Midbrain (tissue), 1 donor: Measurements from ENCODE around the gene SHISAL1.

Source experiments
- DNase-seq: peaks from one replicate; lab custom pipeline; 2025; lab: John Stamatoyannopoulos, UW

Gene SHISAL1

DNA sequence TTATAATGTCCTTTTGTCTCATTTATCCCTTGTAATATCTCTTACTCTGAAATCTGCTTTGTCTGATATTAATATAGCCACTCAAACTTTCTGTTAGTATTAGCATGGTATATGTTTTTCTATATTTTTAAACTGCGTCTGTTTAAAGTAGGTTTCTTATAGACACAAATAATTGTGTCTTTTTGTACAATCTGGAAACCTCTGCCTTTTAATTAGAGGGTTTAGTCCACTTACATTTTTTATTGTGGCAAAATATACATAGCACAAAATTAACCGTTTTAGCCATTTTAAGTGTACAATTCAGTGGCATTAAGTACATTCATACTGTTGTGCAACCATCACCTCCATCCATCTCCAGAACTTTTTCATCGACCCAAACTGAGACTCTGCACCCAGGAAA is 103.4 kb downstream of the SHISAL1 start:
- DNase-seq, result no peak

DNA sequence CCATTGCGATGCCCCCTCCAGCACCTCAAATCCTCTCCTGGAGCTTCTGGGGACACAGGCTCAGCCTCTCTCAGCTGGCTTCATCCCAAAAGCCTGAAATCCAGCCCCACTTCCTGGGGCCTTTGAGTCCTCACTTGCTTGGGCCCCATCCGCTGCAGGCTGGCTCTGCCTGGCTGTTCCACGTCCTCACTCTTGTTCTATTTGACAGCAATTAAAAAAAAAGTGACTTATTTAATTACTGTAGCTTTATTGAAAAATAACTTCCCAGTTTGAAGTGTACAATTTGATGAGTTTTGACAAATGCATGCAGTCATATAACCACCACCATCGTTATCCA is 104.8 kb downstream of the SHISAL1 start:
- no peak for DNase-seq

DNA sequence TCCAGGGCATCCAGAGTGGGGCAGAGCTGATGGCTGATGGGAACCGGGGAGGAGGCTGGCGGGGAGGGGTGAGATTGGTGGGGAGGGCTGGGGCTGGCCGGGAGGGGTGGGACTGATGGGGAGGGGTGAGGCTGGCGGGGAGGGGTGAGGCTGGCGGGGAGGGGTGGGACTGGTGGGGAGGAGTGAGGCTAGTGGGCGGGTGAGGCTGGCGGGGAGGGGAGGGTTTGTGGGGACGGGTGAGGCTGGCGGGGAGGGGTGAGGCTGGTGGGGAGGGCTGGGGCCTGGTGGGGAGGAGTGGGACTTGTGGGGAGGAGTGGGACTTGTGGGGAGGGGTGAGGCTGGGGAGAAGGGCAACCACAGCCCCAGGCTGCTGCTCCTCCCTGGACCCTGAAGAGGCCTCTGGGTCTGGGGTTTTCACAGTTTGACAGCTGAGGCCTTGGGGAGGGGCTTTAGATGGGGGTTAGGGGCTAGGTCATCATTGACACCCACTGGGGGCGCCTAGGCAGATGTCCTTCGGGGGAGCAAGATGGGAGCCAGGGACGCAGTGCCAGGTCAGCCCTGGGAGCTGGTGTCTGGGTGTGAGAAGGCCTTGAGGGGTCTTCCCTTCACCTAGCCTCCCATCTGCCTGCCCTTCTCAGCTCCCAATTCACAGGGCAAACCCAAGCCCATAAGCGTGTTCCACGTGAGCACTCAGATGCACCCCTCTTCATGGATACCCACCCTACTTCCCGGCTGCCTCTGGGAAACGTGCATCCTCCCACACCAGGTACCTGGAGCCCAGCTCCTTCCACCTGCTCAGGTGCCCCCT is 105.4 kb downstream of the SHISAL1 start:
- no peak for DNase-seq

DNA sequence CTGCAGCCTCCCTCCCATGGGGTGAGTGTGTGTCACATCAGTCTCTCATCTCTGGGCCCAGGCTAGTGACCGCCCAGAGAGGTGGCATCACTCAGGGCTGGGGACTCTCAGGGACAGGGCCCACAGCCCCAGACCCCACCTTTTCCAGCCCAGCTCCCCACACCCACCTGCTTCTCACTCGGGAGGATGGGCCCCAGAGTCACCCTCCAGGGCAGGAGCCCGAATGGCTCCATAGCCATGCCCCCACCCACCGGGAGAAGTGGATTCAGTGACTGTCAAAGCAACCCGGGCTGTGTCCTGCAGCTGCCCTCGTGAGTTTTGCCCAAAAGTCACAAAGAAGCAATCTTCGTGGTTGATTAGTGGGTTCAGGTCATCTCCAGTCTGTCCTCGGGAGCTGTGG is 106.1 kb downstream of the SHISAL1 start:
- no peak for DNase-seq

DNA sequence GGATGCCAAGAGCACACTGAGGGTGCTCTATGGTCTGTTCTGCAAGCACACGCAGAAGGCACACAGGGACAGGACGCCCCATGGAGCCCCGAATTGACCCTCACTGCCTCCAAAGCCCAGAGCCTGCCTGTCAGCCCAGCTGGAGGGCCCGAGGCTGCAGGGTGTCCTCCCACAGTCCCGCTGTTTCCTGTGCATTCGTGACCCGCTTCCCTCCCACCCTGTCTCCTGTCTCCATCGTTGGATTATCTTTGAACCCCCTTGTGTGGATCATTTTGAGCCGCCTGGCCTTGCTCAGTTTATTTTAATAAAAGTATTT is 106.5 kb downstream of the SHISAL1 start:
- DNase-seq, result no peak

DNA sequence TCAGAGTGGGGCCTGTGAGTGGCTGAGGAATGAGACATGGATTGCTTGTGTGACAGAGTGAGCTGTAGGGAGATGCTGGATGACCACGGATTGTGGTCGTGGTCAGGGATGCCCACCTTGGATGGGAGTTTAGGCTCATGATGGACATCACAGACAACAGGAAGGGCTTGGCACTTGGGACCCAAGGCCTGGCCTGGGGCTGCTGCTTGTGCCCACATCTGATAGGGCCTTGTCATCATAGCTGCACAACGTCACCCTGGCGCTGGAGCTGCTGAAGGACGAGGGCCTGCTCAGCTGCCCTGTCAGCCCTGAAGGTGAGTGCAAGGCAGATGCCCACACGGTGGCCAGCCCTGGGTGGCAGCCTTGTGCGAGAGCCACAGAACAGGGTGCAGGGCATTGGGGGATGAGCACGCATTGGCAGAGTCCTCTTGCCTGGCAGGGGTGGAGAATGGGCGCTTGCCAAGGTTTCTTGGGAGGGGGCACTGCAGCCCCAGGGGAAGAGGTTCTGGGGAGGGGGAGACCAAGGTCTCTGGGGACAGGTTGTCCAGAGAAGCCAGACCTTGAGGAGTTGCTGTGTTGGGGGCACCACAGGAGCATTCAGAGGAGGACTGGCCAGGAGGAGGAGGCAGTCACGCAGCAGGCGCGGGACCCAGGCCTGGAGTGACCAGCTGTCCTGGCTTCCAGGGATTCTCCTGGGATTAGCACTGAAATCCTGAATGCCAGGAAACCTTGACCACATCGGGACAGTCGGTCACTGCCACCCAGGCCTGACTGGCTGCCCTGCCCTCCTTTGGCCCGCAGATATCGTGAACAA is 107.0 kb downstream of the SHISAL1 start:
- DNase-seq, result no peak

DNA sequence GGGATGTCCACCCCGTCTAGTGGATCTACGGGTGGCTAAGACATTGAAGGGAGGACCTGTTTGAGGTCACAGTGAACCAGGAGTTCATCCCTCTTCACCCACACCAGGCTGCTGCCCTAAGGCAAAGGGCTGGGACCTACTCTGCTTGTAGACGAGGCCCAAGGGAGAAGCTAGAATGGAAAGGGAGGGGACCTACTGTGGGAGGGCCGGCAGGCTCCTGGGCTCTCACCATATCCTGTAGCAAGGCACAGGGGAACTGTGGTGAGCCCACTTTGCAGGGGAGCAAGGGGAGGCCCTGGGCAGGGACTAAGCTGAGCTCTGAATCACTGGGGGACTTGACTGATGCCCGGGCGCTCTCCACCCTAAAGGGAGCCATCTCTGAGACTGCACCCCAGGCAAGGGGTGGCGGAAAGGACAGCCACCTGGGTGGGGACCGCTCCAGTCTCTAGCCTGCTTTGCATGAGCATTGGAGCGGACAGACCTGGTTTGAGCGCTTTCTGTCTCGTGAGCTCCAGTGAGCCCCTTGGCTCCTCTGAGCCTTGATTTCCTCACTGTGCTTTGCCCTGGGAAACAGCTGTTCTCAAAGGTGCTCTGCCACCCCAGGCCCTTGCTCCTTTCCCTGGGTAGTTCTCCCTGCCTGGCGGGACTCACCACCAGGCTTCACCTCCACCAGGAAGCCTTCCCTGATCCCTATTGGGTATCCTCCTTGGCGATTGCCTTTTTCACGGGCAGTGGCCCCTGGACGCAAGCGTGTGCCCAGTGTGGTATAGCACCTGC is 107.8 kb downstream of the SHISAL1 start:
- DNase-seq, result no peak

DNA sequence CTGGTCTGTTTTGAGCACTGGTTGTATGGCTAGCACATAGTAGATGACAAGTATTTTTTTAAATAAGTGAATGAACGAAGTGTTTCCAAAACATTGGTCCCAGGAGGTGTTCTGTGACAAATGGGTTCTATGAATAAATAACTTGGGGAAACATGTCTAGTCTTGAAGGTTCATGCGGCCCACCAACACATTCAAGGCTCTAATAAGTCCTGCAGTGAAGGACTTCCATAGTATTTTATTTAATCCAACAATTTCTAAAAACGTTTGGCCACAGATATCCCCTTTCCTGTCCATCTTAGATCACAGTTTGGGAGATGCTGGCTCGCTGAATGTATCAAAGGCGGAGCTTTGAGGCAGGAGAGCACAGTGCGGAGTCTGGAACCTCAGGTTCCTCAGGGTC is 109.5 kb downstream of the SHISAL1 start:
- no peak for DNase-seq

DNA sequence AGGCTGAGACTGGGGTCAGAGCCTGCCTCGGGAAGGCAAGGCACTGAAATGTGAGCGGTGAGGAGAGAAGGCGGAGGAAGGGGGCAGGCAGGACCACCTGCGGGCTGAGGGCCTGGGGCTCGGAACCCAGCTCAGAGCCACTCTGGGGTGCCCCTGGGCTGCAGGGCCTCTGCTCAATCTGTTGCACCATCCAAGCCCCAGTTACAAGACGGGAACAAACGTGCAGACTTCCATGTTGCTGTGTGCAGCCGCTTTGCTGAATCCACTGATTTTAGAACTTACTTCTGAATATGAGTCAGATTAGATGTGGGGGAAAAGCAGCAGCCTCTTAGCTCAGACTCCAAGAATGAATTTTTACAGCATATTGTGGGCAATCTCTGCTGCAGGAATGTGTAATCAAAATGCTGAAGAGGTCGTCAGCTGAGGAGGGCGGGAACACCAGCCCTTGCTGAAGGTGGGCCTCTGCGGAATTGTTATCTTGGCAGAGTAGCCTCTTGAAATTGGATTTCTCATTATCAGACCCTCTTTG is 110.4 kb downstream of the SHISAL1 start:
- no peak for DNase-seq

DNA sequence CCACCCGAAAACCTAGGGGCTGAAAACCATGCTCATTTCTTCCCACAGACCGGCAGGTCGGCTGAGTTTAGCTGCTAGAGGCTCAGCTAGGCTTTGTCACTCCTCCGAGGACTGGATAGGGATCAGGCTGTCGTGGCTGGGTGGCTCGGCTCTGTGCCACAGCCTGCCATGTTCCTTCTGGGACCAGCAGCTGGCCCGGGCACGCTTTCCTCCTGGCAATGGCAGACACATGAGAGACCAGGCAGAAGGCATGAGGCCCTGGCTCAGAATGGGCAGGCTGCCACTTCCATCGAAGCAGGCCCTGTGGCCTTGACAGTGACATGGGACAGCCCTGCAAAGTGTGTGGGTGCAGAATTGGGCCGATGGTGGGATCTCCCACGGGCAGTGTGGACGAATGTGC is 111.1 kb downstream of the SHISAL1 start:
- DNase-seq, result no peak

DNA sequence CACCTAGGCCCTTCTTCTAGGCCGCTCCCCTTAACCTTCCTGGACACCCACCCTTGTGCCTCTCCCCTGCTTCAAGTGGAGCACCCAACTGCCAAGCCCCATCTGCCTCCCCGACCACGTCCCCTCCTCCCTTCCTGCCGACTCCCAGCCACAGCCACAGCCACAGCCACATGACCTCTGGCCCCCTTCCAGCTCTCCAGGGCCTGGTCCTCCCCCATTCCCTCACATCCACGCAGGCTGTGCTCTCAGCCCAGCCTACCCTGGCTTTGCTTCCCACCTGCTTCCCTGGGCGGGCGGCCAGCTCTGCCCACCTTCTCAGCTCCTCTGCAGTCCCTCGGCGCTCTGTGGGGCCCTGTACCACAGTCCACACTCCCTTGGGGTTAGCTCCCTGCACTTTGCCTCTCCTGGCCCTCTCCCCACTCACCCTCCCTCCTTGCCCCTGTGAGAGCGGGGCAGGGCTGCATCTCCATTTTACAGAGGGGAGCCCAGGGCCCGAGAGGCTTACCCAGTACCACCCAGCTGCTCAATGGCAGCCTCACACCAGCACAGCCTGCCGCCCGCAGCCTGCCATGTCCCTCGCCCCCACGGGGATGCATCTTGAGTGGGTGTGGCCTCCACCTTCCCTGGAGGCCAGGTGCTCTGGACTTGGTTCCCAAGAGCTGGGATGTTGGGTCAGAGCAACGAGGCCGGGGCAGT is 111.7 kb downstream of the SHISAL1 start:
- DNase-seq, result no peak

DNA sequence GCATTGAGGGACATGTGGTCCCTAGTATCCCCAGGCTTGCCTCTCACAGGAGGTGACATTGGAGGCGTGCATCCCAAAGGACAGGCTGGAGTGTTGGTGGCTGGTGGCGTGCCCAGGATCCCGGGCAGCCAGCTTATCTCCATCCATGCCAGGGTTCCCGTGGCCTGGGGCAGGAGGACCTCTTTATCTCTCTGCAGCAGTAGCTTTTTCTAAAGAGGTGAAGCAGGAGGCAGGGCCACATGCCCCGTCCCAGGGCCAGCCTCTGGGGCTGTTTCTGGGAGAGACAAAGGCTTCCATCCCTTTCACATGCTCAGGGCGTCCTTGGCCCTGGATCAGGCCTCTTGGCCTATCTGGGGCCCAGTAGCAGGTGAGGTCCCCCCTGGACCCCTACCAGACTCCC is 112.3 kb downstream of the SHISAL1 start:
- no peak for DNase-seq

DNA sequence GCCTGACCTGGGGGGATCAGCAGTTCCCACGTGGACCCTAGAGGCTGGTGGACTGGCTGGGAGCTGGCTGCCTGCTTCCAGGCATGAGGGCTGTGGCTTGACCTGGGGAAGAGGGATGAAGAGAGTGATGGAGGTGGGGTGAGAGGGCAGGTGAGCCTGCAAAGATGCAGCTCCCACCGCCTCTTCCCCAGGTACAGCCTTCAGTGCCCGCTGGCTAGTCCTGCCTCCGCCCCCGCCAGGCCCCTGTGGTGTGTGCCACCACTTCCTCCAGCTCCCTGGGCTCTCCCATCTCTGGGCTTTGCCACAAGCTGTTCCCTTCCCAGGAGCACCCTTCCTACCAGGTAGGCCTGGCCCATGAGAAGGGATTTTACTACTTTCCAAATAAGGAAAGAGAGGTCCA is 112.9 kb downstream of the SHISAL1 start:
- no peak for DNase-seq

DNA sequence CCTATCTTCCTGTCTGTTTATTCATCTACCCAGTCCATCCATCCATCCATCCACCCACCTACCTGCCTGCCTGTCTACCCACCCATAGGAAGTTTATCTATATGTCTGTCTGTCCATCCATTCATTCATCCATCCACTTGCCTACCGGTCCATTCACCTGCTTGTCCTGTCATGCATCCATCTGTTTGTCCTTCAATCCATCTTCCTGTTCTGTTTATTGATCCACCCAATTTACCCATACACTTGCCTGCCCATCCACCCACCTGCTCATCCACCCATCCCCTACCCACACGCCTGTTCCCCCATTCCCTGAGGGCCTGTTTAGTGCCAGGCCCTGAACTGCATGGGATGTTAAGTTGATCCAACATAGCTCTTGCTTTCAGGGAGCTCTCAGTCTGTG is 113.6 kb downstream of the SHISAL1 start:
- no peak for DNase-seq

DNA sequence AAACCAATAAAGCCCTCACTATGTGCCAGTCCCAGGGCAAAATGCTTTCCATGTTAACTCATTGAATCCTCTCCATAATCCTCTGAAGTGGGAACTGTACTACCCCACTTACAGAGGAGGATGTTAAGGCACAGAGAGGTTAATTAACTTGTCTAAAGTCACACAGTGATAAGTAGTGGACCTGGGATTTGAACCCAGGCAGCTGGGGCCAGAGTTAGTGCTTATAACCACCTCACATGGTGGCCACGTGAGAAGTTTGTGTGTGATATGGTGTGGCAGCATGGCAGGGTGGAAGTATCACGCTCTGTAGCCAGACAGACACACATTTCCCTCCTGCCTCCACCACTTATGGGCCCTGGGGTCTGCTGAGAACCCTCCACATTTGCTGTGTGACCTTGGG is 115.5 kb downstream of the SHISAL1 start:
- no peak for DNase-seq

DNA sequence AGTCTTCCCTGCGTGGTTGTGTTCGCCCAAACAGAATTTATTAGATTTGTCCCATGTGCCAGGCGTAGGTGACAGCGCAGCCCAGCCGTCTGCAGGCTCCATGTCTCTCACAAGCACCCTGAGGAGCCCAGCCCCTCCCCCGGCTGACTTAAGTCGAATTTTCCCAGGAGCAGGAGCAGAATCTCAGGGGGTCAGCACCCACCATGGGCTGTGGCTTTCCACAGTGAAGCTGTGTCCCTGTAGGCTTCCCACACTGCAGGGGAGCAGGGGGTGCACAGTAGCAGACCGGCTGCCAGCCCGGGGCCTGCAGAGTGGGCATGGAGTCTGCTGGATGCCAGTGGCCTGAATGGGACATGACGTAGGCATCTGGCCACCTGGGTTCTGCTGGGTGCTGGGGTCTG is 116.0 kb downstream of the SHISAL1 start:
- no peak for DNase-seq

DNA sequence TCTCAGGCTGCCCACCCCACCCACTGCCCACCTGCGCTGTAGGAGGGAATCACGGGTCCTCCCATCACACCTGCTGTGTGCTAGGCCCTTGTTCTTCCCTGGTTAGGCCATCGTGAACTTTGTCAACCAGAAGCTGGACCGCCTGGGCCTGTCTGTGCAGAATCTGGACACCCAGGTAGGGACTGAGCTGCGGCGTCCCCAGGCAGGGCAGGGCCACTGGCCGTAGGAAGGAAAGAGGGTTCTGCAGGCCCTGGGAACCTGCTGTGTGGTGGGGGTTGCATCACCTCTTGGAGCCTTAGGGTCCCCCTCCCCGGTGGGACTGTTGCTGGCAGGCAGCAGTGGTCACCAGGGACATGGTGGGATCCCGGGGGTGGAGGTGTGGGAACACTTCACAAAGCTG is 116.5 kb downstream of the SHISAL1 start:
- DNase-seq, result no peak

DNA sequence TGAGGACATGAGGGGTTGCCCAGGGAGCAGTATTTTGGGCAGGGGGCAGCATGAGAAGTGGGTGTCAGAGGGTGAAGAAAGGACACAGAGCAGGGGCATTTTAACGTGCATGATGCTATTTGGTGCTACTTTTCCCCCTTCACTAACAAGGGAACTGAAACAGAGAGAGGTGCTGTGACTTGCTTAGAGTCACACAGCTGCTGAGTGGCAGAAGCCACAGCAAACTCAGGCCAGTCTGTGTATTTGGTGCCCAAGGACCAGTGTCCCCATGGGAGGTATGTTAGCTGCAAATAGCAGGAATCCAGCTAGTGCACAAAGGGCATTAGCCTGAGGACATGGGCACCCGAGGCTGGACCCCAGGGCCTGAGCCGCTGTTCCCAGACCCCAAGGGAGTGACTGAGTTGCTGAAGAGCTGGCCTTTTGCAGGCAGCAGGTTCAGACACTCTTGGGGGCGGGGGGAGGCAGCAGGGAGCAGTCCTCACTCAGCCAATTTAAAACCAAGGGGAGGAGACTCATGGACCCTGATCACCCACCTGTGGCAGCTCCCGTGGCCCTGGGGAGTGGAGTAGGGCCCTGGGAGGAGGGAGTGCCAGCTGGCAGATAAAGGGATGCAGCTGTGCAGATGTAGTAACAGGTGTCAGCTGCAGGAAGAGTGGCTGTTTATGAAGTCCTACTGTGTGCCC is 117.4 kb downstream of the SHISAL1 start:
- no peak for DNase-seq

DNA sequence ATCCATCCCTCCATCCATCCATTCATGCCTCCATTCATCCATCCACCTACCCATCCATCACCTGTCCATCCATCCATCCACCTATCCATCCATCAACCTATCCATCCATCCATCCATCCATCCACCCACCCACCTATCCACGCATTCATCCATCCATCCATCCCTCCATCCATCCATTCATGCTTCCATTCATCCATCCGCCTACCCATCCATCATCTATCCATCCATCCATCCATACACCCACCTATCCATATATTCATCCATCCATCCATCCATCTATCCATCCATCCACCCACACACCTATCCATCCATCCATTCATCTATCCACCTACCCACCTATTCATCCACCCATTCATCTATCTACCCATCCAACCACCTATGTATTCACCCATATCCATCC is 118.2 kb downstream of the SHISAL1 start:
- DNase-seq, result no peak
